D721Med (cell line): Measurements from ENCODE around the gene LMAN1L.

Experiments used
- DNase-seq: peaks from one replicate; pipeline ENCODE4 v3.0.0; 2011; ENCODE audit warnings: low spot score; ENCODE audit not compliant: insufficient read length
- FAIRE-seq: peaks from 2 replicates; lab custom pipeline; 2011; peaks lifted over from hg19 to GRCh38; lab: Jason Lieb, UNC
- CTCF ChIP-seq: IDR thresholded peaks from 2 replicates; pipeline ENCODE4 v1.5.1; 2012; ENCODE audit warnings: mild to moderate bottlenecking, control low read depth; ENCODE audit not compliant: insufficient read depth; ENCODE audit errors: missing control alignments

LMAN1L gene

GRCh38 chr15:74864296-74864695 is 51.7 kb downstream of the LMAN1L start:
- no peak for TF ChIP-seq CTCF
- no peak for FAIRE-seq

DNA sequence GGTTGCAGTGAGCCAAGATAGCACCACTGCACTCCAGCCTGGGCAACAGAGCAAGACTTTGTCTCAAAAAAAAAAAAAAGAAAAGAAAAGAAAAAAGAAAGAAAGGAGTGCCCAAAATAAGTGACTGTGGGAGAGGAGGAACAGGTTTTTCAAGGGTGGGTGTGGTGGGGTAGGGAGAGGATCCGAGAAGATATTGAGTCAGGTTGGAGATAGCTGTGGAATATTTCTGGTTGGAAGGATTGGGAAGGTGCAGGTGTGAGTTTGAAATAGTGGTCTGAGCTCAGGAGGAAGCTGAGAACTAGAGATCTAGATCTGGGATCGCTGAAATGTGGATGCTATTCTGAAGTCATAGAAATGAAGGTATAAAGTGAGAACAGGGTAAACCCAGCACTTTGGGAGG is 52.7 kb downstream of the LMAN1L start:
- FAIRE-seq, result no peak
- TF ChIP-seq CTCF, result no peak
- DNase-seq, result no peak

More at GRCh38 chr15:74864296-74864695, 51.7 kb downstream of the LMAN1L start:
- no peak for DNase-seq

- no peak for FAIRE-seq
- DNase-seq, result no peak
- no peak for TF ChIP-seq CTCF
Measured at GRCh38 chr15:74866090-74866489, 53.5 kb downstream of the LMAN1L start.

- no peak for FAIRE-seq
- TF ChIP-seq CTCF, result no peak
- no peak for DNase-seq
Measured at GRCh38 chr15:74867466-74868038, 54.9 kb downstream of the LMAN1L start.

- no peak for FAIRE-seq
- no peak for TF ChIP-seq CTCF
- no peak for DNase-seq
Measured at GRCh38 chr15:74868059-74868458, 55.4 kb downstream of the LMAN1L start.

GRCh38 chr15:74869372-74869725 is 56.7 kb downstream of the LMAN1L start:
- FAIRE-seq (no peak), DNase-seq (no peak)
- no peak for TF ChIP-seq CTCF

DNA sequence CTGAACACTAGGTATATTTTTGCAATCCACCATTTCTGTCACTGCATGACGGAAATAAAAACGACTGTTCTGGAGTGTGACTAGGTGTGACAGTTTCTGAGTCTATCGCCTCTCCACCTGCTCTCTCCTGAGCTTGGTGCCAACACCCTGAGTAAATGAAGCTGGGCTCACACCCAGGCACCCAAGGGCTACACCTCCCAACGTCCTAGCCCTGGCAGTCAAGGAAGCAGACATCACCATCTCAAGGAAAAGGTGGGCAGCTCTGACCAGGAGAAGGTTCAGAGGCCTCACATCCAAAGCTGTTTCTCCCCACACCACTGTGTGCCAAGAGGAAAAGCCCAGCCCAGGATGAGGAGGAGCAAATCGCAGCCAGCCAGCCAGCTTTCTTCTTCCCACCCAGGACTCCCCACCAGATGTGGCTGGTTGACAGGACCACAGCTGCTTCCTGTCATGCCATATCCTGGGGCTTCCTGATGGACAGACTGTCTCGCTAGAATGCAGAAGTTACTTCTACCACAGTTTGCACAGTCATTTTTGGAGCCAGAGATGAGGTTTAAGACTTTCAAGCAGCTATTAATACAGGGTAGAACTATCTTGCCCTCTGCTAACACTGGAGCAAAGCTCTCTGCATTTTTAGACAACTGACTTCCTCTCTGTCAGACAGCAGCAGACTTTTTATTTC is 57.2 kb downstream of the LMAN1L start:
- FAIRE-seq (no peak), DNase-seq (no peak)
- TF ChIP-seq CTCF, result no peak
